ENCODE results near the gene PHF3.
A peak's percentile ranks its signal among the peaks of the same experiment; 100 is the strongest.

The PHF3 gene

GRCh38 chr6:63635215-63635587 is 401 bp upstream of the PHF3 start:
- no peak for DNase-seq

GRCh38 chr6:63636518-63637021 is 968 bp downstream of the PHF3 start:
- intact Hi-C loops (cut with DNase I; ENCODE audit: low total_unique reads) = loop anchor here (5.0 kb wide), 1 partner anchor 64 kb away; the partner anchor contains the start of genes LOC128125822 and PTP4A1
- H3K4me3 ChIP-seq = peak overlapping the region; percentile 75 to 87
- no peak for TF ChIP-seq CTCF (IDR thresholded peaks at IDR 0.05)

More at GRCh38 chr6:63635215-63635587, 401 bp upstream of the PHF3 start:
- peaks cover 0 to 41% (median 12%) of the 10 kb centered on the region in 4 donors for H3K4me1 ChIP-seq
- intact Hi-C loops (cut with DNase I; ENCODE audit: low total_unique reads) = loop anchor here (5.0 kb wide), 1 partner anchor 63 kb away; the partner anchor contains the start of genes LOC128125822 and PTP4A1
- no peak for TF ChIP-seq CTCF (IDR thresholded peaks at IDR 0.05)
- H3K27ac ChIP-seq = peak overlapping the region; percentile 92 to 97
- no peaks in the 10 kb centered on the region for H3K36me3 ChIP-seq
- H3K27me3 ChIP-seq = no peaks in the 10 kb centered on the region
- peak overlapping the region; percentile 75 to 87 for H3K4me3 ChIP-seq
- no peaks in the 10 kb centered on the region for H3K9me3 ChIP-seq

GRCh38 chr6:63637865-63638445 is 2.4 kb downstream of the PHF3 start:
- Histone ChIP-seq H3K27me3 (no peaks in the 10 kb centered on the region), H3K36me3 (no peaks in the 10 kb centered on the region), H3K4me3 (peak overlapping the region; percentile 75 to 87), H3K4me1 (peaks cover 0 to 60% (median 18%) of the 10 kb centered on the region in 4 donors), H3K27ac (peak overlapping the region in 1 of 2 donors; percentile 92), H3K9me3 (no peaks in the 10 kb centered on the region)
- intact Hi-C loops (cut with DNase I; ENCODE audit: low total_unique reads) = loop anchor here (5.0 kb wide), 1 partner anchor 66 kb away; the partner anchor contains the start of genes LOC128125822 and PTP4A1
- no peak for TF ChIP-seq CTCF (IDR thresholded peaks at IDR 0.05)
- DNase-seq = no peak

More at GRCh38 chr6:63636518-63637021, 968 bp downstream of the PHF3 start:
- Histone ChIP-seq H3K36me3 (no peaks in the 10 kb centered on the region), H3K9me3 (no peaks in the 10 kb centered on the region), H3K27me3 (no peaks in the 10 kb centered on the region), H3K27ac (peak overlapping the region; percentile 92 to 97), H3K4me1 (peaks cover 0 to 51% (median 18%) of the 10 kb centered on the region in 4 donors)
- DNase-seq = peak; percentile 77 to 84

GRCh38 chr6:63640062-63640461 is 4.5 kb downstream of the PHF3 start:
- TF ChIP-seq CTCF (IDR thresholded peaks at IDR 0.05) = no peak
- peaks cover 0 to 77% (median 21%) of the 10 kb centered on the region in 4 donors for H3K4me1 ChIP-seq
- no peaks in the 10 kb centered on the region for H3K36me3 ChIP-seq
- no peak overlapping the region for H3K27ac ChIP-seq
- H3K4me3 ChIP-seq = no peak overlapping the region
- DNase-seq = no peak
- no peaks in the 10 kb centered on the region for H3K9me3 ChIP-seq
- intact Hi-C loops (cut with DNase I; ENCODE audit: low total_unique reads) = no loop called here
- H3K27me3 ChIP-seq = no peaks in the 10 kb centered on the region

GRCh38 chr6:63643862-63644261 is 8.3 kb downstream of the PHF3 start:
- Histone ChIP-seq H3K9me3 (no peaks in the 10 kb centered on the region), H3K36me3 (no peaks in the 10 kb centered on the region), H3K4me3 (no peak overlapping the region), H3K27ac (no peak overlapping the region), H3K27me3 (no peaks in the 10 kb centered on the region), H3K4me1 (peaks cover 0 to 87% (median 26%) of the 10 kb centered on the region in 4 donors)
- no peak for TF ChIP-seq CTCF (IDR thresholded peaks at IDR 0.05)
- DNase-seq = no peak
- intact Hi-C loops (cut with DNase I; ENCODE audit: low total_unique reads) = no loop called here
